VCaP (cell line): ENCODE results near the gene STAG2.

Experiments
- H3K27ac ChIP-seq: fragments of 450-650 bp; 2 replicates; pipeline ENCODE4 v1.5.1; 2017
- CTCF ChIP-seq: fragments of 450-650 bp; conservative IDR thresholded peaks from 2 replicates; pipeline ENCODE4 v1.5.1; 2017; ENCODE audit warnings: mild to moderate bottlenecking, moderate library complexity

Gene STAG2

GRCh38 chrX:123943074-123943473, 18.4 kb upstream of the STAG2 start:
- H3K27ac ChIP-seq = no peak overlapping the region
- TF ChIP-seq CTCF = no peak

GRCh38 chrX:123943488-123943887, 18.0 kb upstream of the STAG2 start:
- TF ChIP-seq CTCF = no peak
- H3K27ac ChIP-seq = no peak overlapping the region

GRCh38 chrX:123949846-123950245, 11.7 kb upstream of the STAG2 start:
- H3K27ac ChIP-seq = no peak overlapping the region
- no peak for TF ChIP-seq CTCF

- TF ChIP-seq CTCF = no peak
Measured at GRCh38 chrX:123959281-123960063, 2.0 kb upstream of the STAG2 start.

GRCh38 chrX:123960956-123961267, 594 bp upstream of the STAG2 start:
- H3K27ac ChIP-seq = peak overlapping the region; percentile 87
- TF ChIP-seq CTCF = no peak

More at GRCh38 chrX:123959281-123960063, 2.0 kb upstream of the STAG2 start:
- peak overlapping the region; percentile 87 for H3K27ac ChIP-seq

- peak overlapping the region; percentile 87 for H3K27ac ChIP-seq
- no peak for TF ChIP-seq CTCF
Measured at GRCh38 chrX:123962006-123962467, 531 bp downstream of the STAG2 start.

GRCh38 chrX:123962794-123963373, 1.4 kb downstream of the STAG2 start:
- no peak for TF ChIP-seq CTCF
- H3K27ac ChIP-seq = peak overlapping the region; percentile 87
